LNCAP (cell line): ENCODE results near the gene ACO1.

Experiments used
- CTCF ChIP-seq: fragments of 450-650 bp; IDR thresholded peaks from 2 replicates; pipeline ENCODE4 v1.5.1; 2017; ENCODE audit warnings: mild to moderate bottlenecking

The ACO1 gene

GRCh38 chr9:32384364-32385151 lies at the start of gene ACO1:
ACO1 (plus strand) TSS chr9:32384643; CDS start chr9:32405507, 20,864 bp downstream.
- TF ChIP-seq CTCF, result no peak

GRCh38 chr9:32334916-32335895 lies 49.2 kb upstream of the ACO1 start:
- TF ChIP-seq CTCF, result no peak

GRCh38 chr9:32339424-32339823 lies 45.0 kb upstream of the ACO1 start:
- TF ChIP-seq CTCF, result no peak

- no peak for TF ChIP-seq CTCF
These were observed 44.1 kb upstream of the ACO1 start for GRCh38 chr9:32340361-32340760.

GRCh38 chr9:32344551-32345182 lies 39.8 kb upstream of the ACO1 start:
- TF ChIP-seq CTCF, result no peak

- TF ChIP-seq CTCF, result no peak
These were observed 39.2 kb upstream of the ACO1 start for GRCh38 chr9:32345243-32345642.

GRCh38 chr9:32347571-32347970 lies 36.9 kb upstream of the ACO1 start:
- no peak for TF ChIP-seq CTCF
